ENCODE data around the gene SKIC8. TPM values are rescaled to one million over a fixed set of nuclear protein-coding genes. Genes with fewer than 3 reads are reported as not detected.

SKIC8 gene
- total RNA-seq, 2 experiments from 2014 or later, result 44.5 to 44.7 TPM

GRCh38 chr15:78241017-78241416 is 58.4 kb downstream of the SKIC8 start:
- POLR2A ChIA-PET, result no interaction called here
- Mint-ChIP-seq H3K4me3 (no peak overlapping the region), H3K9me3 (no peaks in the 10 kb centered on the region), H3K36me3 (ENCODE audit: low read depth) (no peaks in the 10 kb centered on the region), H3K4me1 (peaks cover 2% of the 10 kb centered on the region), H3K27ac (no peak overlapping the region), H3K27me3 (peaks cover 6% of the 10 kb centered on the region)
- peak; percentile 85 for DNase-seq
- CTCF ChIA-PET, result interaction anchor here (0.6 to 5.1 kb wide), 18 partner anchors 10 to 282 kb away, joined by 3 to 44 read pairs (median 4); partner anchors contain the start of genes CIB2 and DNAJA4

GRCh38 chr15:78239811-78240210 is 59.6 kb downstream of the SKIC8 start:
- no peaks in the 10 kb centered on the region for H3K9me3 Mint-ChIP-seq
- peaks cover 7% of the 10 kb centered on the region for H3K4me1 Mint-ChIP-seq
- H3K4me3 Mint-ChIP-seq, result no peak overlapping the region
- H3K27me3 Mint-ChIP-seq, result peaks cover 8% of the 10 kb centered on the region
- H3K27ac Mint-ChIP-seq, result no peak overlapping the region
- no peak for DNase-seq
- CTCF ChIA-PET, result interaction anchor here (0.7 to 5.1 kb wide), 13 partner anchors 21 to 280 kb away, joined by 3 to 44 read pairs (median 5); partner anchors contain the start of genes CIB2 and DNAJA4
- no peaks in the 10 kb centered on the region for H3K36me3 Mint-ChIP-seq (ENCODE audit: low read depth)
- POLR2A ChIA-PET, result no interaction called here

GRCh38 chr15:78237146-78237545 is 62.3 kb downstream of the SKIC8 start:
- Mint-ChIP-seq H3K9me3 (no peaks in the 10 kb centered on the region), H3K36me3 (ENCODE audit: low read depth) (no peaks in the 10 kb centered on the region), H3K4me1 (peaks cover 21% of the 10 kb centered on the region), H3K27me3 (peaks cover 8% of the 10 kb centered on the region), H3K27ac (no peak overlapping the region), H3K4me3 (no peak overlapping the region)
- DNase-seq, result no peak
- POLR2A ChIA-PET, result no interaction called here
- CTCF ChIA-PET, result interaction anchor here (0.6 to 1.1 kb wide), 3 partner anchors 106 to 128 kb away, joined by 3 to 4 read pairs (median 3); no protein-coding TSS in a partner anchor

- Mint-ChIP-seq H3K27ac (no peak overlapping the region), H3K27me3 (peaks cover 10% of the 10 kb centered on the region), H3K36me3 (ENCODE audit: low read depth) (no peaks in the 10 kb centered on the region), H3K9me3 (no peaks in the 10 kb centered on the region), H3K4me1 (peaks cover 21% of the 10 kb centered on the region), H3K4me3 (no peak overlapping the region)
- CTCF ChIA-PET, result interaction anchor here (0.6 to 1.1 kb wide), 3 partner anchors 106 to 128 kb away, joined by 3 to 4 read pairs (median 3); no protein-coding TSS in a partner anchor
- DNase-seq, result no peak
- POLR2A ChIA-PET, result no interaction called here
Observed at GRCh38 chr15:78236491-78236890, 62.9 kb downstream of the SKIC8 start.

GRCh38 chr15:78234515-78235040 is 64.8 kb downstream of the SKIC8 start, which contains the start of gene ACSBG1:
Gene ACSBG1 (minus strand): TSS chr15:78234565. CDS start chr15:78234501, 64 bp downstream.
- H3K9me3 Mint-ChIP-seq, result no peaks in the 10 kb centered on the region
- no peaks in the 10 kb centered on the region for H3K36me3 Mint-ChIP-seq (ENCODE audit: low read depth)
- DNase-seq, result no peak
- H3K4me3 Mint-ChIP-seq, result no peak within 1 kb of the TSS
- POLR2A ChIA-PET, result interaction anchor here (0.6 kb wide), 1 partner anchor 96 kb away, joined by 3 read pairs; no protein-coding TSS in a partner anchor
- H3K27ac Mint-ChIP-seq, result peak within 1 kb of the TSS; percentile 9
- CTCF ChIA-PET, result interaction anchor here (0.7 kb wide), 1 partner anchor 409 kb away, joined by 3 read pairs; no protein-coding TSS in a partner anchor
- peaks cover 19% of the 10 kb centered on the region for H3K4me1 Mint-ChIP-seq
- H3K27me3 Mint-ChIP-seq, result peaks cover 10% of the 10 kb centered on the region

- ChIA-PET POLR2A (no interaction called here), CTCF (no interaction called here)
- no peak overlapping the region for H3K27ac Mint-ChIP-seq
- no peaks in the 10 kb centered on the region for H3K9me3 Mint-ChIP-seq
- peaks cover 19% of the 10 kb centered on the region for H3K4me1 Mint-ChIP-seq
- H3K36me3 Mint-ChIP-seq (ENCODE audit: low read depth), result no peaks in the 10 kb centered on the region
- DNase-seq, result no peak
- peaks cover 10% of the 10 kb centered on the region for H3K27me3 Mint-ChIP-seq
- H3K4me3 Mint-ChIP-seq, result no peak overlapping the region
Observed at GRCh38 chr15:78233496-78233895, 65.9 kb downstream of the SKIC8 start.

Other genes starting within 250 kb of the SKIC8 start
- 10 to 100 TPM; 77.2 to 83.7 TPM for gene TBC1D2B, start 221.9 kb downstream of the SKIC8 start, total RNA-seq
- not detected for gene SH2D7, start 207.0 kb downstream of the SKIC8 start, total RNA-seq
- gene CIB2, start 168.2 kb downstream of the SKIC8 start, total RNA-seq, result under 1 TPM; 0.44 to 0.55 TPM
- gene IDH3A, start 150.2 kb downstream of the SKIC8 start, total RNA-seq, result 10 to 100 TPM; 65.1 to 71.2 TPM
- not detected for gene ACSBG1, start 65.0 kb downstream of the SKIC8 start, total RNA-seq
- 10 to 100 TPM; 28.5 to 31.2 TPM for gene DNAJA4, start 35.0 kb downstream of the SKIC8 start, total RNA-seq
- not detected for gene CRABP1, start 40.7 kb upstream of the SKIC8 start, total RNA-seq
- 10 to 100 TPM; 52.9 to 57.2 TPM for gene IREB2, start 138.6 kb upstream of the SKIC8 start, total RNA-seq
- gene HYKK, start 208.0 kb upstream of the SKIC8 start, total RNA-seq, result 1 to 10 TPM; 3.7 to 4.7 TPM
- gene PSMA4, start 240.8 kb upstream of the SKIC8 start, total RNA-seq, result 100 to 1,000 TPM; 255 to 259 TPM

Measured in activated CD4-positive, alpha-beta T cell treated with anti-CD3 and anti-CD28 coated beads, Interleukin-2, amount 10 ng/mL, durations not matched to agents 7 days and 5 days (primary cell).